NCI-H748 (cell line): ENCODE measurements around the gene UGGT1.
A peak's percentile ranks its signal among the peaks of the same experiment; 100 is the strongest.

Source experiments
- DNase-seq: peaks from one replicate; lab custom pipeline; 2025; ENCODE audit not compliant: unreplicated experiment; lab: John Stamatoyannopoulos, UW

UGGT1 gene

DNA sequence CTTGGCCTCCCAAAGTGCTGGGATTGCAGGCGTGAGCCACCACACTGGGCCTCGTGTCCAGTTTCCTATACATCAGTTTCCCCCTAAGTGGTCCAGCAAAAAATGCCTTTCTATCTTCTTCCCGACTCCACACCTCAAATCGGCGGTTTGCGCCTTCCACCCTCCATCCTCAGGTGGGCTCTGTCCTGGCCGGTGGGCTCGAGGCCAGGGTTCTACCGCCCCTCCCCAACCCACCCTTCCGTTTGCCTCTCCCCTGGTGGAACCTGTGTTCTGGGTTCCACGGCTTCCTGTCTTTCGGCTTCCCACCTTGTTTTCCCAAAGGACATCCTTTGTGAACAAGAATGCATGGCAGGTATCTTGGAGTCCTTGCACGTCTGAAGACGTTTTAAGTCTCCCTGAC is 123.3 kb downstream of the UGGT1 start:
- no peak for DNase-seq

DNA sequence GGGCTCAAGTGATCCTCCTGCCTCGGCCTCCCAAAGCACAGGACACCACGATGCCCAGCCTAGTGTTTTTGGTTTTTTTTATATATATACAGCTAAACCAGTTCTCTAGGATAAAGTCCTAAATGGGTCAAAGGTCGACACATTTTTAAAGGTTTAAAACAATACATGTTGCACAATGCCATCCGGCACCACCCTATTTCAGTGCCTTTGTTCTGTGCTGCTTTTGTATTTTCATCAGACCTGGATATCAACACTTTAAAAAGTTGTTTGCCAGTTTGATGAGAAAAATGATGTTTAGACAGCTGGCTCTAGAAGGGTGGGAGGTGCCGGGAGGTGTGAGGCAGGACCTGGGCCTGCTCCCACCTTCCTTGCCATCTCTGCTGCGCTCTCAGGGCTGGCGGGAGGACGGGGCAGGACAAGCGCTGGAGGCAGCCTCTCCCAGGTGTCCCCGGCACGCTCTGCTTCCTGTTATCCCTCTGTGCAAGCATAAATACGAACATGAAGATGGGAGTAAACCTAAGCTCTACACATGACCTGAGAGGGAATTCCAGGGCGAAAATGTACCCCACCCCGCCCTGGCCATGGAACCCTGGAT is 124.0 kb downstream of the UGGT1 start:
- DNase-seq = peak; percentile 83

DNA sequence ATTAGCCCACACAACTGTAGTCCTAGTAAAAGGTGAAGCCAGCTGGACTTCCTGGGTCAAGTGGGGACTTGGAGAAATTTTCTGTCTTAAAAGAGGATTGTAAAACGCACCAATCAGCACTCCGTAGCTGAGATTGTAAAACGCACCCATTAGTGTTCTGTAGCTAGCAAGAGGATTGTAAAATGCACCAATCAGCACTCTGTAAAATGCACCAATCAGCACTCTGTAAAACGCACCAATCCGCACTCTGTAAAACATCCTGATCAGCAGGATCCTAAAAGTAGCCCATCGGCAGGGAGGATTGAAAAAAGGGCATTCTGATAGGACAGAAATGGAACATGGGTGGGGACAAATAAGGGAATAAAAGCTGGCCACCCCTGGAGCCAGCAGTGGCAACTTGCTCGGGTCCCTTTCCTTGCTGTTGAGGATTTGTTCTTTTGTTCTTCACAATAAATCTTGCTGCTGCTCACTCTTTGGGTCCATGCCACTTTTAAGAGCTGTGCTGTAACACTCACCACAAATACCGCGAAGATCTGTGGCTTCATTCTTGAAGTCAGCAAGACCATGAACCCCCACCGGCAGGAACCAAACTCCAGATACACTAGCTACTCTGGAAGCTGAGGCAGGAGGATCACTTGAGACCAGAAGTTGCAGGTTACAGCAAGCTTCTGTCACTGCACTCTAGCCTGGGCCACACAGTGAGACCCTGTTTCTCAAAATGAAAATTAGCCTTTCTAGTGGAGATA is 125.1 kb downstream of the UGGT1 start:
- no peak for DNase-seq

DNA sequence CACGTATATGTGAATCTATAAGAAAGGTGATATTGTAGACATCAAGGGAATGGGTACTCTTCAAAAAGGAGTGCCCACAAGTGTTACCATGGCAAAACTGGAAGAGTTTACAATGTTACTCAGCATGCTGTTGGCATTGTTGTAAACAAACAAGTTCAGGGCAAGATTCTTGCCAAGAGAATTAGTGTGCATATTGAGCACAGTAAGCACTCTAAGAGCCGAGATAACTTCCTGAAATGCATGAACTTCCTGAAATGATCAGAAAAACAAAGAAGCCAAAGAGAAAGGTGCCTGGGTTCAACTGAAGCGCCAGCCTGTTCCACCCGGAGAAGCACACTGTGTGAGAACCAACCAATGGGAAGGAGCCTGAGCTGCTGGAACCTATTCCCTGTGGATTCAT is 126.7 kb downstream of the UGGT1 start:
- no peak for DNase-seq

DNA sequence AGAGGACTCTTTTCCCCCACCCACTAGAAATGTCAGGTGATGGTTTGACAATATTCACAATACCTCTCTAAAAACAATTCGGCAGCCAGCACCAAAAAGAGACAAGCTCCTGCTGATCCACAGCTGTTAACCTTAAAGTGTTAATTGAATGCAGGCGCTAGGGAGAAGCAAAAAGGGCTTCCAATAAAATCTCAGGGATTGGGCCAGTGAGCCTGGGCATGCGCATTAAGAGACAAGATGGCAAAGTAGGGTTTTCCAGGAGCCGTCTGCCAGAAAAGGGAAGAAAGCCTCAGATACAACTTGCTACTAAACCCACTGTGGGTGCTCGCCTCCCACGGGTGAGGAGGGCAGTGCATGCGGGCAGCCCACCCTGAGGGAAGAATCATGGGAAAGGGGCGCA is 128.9 kb downstream of the UGGT1 start:
- DNase-seq = no peak

DNA sequence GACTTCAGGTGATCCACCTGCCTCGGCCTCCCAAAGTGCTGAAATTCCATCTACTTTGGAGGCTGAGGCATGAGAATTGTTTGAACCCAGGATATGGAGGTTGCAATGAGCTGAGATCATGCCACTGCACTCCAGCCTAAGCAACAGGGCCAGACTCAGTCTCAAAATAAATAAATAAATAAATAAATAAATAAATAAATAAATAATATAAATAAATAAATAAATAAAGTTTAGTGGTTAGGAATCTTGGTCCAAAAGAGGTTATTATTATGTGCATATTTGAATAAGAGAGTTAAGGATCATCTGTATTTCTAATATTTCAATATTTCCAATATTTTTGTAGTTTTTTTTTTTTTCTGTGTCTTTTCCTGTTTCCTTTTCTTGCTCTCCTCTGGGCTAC is 136.9 kb downstream of the UGGT1 start:
- no peak for DNase-seq

DNA sequence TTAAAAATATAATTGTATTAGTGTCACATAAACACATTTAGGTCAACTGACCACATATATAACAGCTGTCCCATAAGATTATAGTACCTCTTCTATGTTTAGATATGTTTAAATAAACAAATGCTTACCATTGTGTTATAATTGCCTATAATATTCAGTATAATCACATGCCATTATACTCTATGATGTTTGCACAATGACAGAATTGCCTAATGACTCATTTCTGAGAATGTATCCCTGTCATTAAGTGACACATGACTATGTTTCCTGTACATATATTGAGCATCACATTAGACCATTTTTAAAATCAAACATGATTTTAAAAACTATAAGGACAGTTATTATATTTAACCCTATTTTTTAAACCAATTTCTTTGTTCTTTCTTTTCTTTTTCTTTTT is 137.9 kb downstream of the UGGT1 start:
- DNase-seq = peak; percentile 86

DNA sequence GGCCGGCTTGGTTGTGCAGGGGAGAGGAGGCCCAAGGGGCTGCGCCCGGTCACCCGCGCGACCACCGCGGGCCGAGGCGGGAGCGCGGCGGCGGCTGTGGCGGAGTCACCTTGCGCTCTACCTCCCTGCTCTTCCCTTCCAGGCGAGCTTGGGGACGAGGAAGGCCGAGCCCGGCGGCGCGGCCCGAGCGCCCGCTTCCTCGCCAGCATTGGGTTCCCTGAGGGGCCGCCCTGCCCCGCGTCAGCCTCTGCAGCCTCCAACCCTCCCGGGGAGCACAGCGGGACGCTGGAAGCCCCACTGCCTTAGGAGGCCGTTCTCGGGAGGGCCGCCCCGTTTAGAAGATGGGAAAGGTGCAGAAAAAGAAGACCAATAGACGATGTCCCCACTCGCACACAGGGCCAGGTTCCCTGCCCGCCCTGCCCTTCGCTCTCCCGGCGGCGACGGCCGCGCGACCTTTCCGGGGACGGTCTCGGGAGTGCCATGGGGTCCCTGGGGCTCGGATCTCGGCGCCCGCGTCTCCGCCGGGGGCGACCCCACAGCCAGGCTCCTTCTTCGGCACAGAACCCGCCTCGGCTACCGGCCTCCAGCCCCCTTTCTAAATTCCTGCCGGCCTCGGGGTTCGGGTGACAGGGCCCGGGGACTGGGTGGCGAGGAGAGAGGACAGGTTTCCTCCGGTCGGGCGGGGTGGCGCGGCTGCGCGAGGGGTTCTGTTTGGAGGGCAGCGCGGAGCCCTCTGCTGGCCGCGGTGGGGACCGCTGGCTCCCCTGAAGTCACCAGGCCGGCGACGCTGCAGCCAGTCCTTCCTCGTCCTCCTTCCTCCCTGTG is 142.2 kb downstream of the UGGT1 start:
- DNase-seq = peak; percentile 76

DNA sequence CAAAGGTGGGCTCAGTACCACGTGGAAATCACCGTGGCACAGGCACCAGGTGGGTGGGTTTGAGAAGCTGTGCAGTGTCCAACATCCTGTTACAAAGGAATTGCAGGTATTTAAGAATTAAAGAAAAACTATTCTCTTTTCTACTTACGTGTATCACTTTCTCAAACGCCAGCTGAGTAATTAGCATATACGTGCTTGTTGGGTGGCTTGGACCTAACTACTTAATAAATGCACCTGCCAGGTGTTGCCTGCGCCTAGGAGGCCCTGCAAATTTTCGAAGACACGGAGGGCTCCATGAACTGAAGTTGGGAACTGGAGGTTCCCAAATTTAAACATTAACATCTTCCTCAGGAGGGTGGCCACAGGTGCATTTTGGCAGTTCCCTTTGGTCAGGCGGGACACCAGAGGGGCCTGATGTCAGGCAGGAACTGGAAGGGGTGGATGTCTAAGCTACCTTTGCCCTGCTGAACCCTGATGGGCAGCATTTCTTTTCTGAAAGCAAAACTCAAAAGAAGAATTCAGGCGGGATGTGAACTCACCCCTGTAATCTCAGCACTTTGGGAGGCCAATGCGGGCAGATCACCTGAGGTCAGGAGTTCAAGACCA is 142.9 kb downstream of the UGGT1 start:
- peak; percentile 68 for DNase-seq

DNA sequence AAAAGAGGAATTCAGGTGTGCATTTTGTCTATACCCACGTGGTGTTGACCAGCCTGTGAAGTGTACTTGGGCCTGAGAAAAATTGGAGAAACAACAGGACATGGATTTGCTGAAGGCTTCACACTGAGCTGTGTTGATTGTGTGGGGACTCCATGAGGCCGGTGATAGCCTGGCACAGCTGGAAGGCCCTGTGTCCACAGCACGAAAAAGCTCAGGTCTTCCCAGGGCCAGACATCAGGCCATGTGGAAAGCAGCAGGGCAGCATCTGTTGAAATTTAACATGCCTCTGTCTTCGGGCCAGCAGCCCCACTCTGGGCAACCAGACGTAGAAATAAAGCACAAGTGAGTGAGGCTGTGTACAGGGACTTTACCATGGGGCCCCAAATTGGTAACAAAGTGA is 143.6 kb downstream of the UGGT1 start:
- peak; percentile 60 for DNase-seq

DNA sequence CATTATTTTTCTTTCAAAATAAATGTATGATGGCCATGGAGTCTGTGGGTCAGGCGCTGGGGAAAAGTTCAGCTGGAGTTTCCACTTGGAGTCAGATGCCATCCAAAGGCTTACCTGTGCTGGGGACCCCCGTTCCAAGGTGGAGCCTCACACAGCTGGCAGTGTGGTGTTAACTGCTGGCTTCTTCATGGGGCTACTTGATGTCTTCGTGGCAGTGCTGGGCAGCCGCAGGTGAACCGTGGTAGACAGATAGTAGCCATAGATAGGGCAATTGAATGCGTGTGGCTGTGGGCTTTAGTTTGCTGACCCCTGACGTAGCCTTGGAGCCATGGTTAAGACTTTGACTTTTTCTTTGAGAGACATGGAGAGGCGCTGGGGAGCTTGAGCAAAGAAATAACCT is 144.6 kb downstream of the UGGT1 start:
- DNase-seq = no peak

DNA sequence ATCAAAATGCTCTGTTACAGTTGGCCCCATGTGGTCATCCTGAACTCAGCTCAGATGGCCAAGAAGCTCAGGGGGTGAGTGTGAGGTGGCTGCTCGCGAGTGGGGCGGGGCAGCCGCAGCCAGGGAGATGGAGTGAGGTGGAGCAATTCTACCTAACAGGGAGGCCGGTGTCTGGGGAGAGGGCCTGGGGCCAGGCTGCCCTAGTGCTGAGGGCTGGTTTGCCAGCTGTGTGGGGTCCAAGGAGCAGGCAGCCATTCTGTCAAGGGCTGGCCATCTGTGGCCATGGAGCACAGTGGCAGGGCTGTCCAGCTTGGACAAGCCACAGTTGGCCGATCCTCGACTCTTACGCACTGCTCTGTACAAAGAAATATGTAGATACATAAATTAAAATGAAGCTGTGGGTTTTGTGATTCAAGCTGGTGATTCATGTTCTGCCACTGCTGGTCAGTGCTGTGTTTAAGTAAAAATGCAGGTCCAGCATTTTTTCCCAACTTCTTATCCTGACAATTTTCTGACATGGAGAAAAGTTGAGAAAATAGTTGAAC is 145.6 kb downstream of the UGGT1 start:
- no peak for DNase-seq

DNA sequence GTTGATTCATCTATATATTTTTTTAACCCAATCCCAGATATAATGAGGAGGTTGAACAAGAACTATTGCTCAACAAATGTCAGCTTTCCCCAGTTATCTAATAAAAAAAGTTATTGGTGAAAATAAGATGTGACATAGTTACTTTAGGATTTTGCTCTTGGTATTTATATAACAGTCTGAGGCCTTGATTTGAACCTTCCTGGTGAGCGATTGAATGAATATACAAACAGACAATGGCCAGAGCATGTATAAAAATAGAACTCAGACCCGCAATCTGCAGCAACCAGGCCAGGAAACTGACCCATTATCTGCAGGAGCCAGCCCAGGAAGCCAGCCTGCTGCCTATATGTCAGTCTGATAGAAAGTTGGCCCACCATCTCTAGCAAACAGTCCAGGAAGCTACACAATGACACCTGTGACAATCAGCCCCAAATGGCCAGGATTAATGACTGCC is 146.1 kb downstream of the UGGT1 start:
- DNase-seq = no peak

DNA sequence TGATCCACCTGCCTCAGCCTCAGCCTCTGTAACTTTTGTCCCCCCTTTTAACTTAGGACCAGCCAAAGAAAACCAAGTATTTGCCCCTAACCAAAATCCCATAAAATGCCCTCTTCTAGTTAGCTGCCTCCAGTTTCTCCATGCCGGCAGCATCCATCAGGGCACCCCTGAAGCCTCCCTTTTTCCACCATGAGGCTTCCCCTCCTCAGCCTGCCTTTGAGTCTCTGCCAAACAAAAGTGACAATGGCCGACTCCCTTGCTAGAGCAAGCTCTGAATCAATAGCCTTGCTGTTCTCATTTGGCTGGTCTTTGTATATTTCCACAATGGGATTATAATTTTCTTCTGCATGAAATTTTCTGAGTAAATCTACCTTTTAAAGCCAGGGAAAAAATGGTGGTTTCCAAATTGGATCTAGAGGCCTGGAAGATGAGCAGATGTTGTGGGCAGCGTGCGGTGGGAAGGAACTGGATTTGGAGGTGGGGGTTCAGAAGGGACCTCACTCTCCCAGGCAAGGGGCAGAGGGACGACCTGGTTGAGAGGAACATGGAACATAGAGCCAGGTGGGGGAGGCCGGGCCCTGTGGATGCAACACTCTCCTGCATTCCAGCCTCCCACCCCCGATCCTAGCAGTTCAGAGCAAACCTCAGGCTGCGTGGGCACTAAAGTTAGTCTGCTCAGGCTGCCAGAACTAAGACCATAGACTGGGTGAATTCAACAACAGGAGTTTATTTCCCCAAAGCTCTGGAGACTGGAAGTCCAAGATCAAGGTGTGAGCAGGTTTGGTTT is 147.1 kb downstream of the UGGT1 start:
- no peak for DNase-seq

DNA sequence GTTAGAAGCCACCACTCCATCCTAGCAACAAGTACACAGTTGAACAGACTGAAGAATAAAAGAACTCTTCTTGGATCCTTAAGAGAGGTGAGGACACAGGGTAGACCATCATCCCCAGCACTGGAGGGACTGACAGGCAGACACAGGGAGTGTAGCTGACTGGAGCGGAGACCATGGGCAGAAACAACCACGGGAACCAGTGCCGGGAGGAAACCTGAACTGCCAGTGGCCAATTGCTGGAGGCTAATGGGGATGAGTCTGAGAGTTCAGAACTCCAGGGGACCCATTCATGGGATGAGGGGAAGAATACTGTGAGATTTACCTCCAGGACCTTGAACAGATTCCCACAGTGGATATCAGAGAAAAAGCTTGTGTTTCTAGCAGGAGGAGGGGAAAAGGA is 150.9 kb downstream of the UGGT1 start:
- DNase-seq = no peak
